Stimulated activated CD4-positive, alpha-beta T cell treated with anti-CD3 and anti-CD28 coated beads, TNF-alpha, amount 100 ng/mL, for 48 hours (primary cell): ENCODE results near the gene MYO7A.

Source experiments
- DNase-seq, 3 donors: peaks; one replicate each; pipeline ENCODE4 v3.0.0-alpha.2; 2020; ENCODE audit warnings: low read depth in 3 of 3

Gene MYO7A

GRCh38 chr11:77165066-77165465, 37.0 kb downstream of the MYO7A start:
- no peak for DNase-seq

DNA sequence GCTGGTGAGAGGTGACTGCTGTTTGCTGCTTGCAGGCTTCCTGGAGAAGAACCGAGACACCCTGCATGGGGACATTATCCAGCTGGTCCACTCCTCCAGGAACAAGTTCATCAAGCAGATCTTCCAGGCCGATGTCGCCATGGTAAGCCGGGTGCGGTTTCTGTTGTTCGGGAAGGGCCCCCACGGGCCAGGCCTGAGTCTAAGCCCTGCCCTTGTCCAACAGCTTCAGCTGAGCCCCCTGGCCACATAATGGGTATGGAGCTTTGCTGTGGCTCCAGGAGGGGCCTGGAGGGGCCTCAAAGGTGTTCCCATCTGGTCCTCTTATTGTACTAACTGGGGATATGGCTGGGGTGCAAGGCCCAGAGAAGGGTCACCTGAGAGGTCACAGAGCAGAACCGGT, 38.0 kb downstream of the MYO7A start:
- DNase-seq: no peak

GRCh38 chr11:77167111-77167626, 39.1 kb downstream of the MYO7A start:
- no peak for DNase-seq

- DNase-seq: no peak
Measured at GRCh38 chr11:77167791-77168190, 39.7 kb downstream of the MYO7A start.

GRCh38 chr11:77170107-77170506, 42.1 kb downstream of the MYO7A start:
- DNase-seq: no peak

- DNase-seq: no peak
Measured at GRCh38 chr11:77171254-77171653, 43.2 kb downstream of the MYO7A start.

DNA sequence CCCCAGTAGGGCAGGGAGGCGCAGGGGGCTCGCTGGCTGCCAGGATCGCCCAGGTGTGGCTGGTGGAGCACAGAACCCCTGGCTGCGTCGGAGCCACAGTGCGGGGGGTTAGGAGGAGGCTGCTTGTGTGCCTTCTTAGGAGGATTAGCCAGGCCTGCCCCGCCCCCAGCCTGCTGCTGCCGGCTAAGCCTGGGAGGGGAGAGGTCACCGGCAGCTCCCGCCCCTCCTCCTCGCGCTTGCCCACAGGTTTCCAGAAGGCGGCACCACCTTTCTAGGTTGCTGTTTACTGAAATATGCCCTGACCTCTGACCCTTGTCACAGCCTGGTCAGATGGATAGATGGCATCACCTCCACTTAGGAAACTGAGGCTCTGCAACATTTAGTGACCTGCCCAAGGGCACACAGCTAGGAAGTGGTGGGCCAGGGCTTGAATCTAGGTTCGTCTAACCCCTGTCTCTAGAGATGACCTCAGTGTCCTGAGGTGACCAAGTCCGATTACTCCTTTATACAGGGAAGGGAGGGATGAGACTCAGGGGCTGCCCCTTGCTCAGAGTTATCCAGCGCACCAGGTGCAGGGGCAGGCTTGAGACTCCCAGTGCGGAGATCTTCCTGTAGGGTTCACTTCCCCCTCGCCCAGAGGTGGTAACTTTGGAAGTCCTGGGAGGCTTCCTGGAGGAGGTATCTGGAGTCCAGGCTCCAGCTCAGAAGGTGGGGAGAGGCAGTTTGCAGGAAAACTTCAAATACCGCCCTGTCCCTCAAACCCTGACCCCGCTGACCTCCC, 44.0 kb downstream of the MYO7A start:
- DNase-seq: no peak

DNA sequence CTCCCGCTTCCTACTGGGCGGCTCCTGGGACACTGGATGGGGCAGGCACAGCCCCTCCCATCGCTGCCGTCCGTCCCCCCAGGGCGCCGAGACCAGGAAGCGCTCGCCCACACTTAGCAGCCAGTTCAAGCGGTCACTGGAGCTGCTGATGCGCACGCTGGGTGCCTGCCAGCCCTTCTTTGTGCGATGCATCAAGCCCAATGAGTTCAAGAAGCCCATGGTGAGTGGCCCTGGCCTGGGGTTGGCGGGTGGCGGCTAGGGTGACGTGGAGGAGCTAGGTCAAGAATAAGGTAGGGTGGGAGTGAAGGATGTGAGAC, 44.6 kb downstream of the MYO7A start:
- no peak for DNase-seq

DNA sequence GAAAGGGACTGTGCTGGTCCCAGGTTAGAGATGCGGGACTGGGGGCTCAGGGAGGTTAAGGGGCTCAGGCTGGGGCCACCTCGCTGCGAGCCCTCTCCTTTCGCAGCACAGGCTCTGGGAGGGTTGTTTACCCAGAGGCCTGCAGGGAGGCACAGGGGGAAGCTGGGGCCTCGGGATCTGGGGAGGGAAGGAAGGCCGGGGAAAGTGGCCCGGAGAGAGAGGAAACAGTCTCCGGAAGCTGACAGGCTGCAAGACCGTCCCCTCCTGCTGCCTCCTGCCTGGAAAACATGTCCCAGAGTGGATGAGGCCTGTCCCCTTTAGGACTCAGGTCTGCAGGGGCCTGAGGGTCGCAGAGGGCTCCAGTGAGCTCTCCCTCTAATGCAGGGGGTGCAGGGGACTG, 45.4 kb downstream of the MYO7A start:
- no peak for DNase-seq

GRCh38 chr11:77174559-77174958, 46.5 kb downstream of the MYO7A start:
- no peak for DNase-seq

DNA sequence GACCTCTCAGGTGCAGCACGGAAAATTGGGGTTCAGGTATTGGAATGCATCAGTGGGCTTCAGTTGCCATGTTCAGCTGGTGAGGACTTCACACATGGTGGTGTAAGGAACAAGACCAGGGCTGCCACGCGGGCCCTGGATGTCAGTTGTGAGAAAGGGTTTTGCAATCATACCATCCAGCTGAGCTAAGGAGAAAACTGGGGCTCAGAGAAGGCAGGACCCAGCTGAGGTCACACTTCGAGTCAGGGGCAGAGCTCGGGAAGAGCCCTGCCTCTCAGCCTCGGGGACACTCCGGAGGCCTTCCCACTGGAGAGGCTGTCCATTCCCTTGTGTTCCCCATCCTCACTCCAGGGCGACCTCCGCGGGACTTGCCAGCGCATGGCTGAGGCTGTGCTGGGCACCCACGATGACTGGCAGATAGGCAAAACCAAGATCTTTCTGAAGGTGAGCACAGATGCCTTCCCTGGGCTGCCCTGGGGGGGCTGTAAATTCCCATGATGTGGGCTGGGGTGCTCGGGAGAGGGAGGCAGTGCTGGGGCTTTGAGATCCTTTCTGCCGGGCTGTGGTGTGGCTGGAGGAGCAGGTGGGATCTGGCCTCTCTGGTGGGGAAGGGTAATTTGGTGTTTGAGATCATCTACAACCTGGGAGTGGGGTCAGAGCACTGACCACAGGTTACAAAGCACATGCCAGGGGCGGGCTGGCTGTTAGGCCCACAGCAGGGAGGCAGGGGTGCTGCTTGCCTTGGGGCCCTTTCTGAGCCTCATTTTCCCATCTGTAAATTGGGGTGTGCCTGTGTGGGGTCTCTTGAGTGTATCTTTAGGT, 47.2 kb downstream of the MYO7A start:
- no peak for DNase-seq

- DNase-seq: no peak
Measured at GRCh38 chr11:77175869-77176539, 48.0 kb downstream of the MYO7A start.

DNA sequence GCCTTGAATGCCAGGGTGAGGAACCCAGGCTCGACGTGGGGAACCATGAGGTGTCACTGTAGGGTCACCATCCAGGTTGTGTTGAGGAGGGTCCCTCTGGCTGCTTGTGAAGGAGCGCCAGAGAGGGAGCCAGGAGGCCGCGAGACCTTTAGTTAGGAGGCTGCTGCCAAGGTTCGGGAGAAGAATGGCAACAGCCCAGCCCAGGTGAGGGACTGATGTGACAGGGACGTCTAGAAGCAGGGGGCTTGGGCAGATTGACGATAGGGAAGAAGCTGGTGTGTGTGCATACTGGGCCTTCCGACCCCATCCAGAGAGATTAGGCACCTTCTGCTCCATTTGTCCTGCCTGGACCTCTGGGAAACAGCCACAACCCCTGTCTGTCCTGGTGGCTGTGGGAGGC, 49.0 kb downstream of the MYO7A start:
- DNase-seq: no peak

DNA sequence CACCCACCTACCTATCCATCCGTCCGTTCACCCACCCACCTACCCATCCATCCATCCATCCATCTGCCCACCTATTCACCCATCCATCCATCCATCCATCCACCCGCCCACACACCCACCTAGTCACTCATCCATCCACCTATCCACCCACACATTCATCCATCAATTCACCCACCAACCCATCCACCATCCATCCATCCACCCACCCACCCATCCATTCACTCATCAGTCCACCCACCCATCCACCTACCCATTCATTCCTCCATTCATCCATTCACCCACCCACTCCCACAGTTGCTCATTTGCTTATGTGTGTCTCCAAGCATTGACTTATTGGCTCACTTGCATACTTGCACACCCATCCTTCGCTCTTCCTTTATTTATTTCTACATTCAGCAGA, 50.1 kb downstream of the MYO7A start:
- no peak for DNase-seq

GRCh38 chr11:77179048-77179447, 51.0 kb downstream of the MYO7A start:
- DNase-seq: no peak

GRCh38 chr11:77179681-77180080, 51.6 kb downstream of the MYO7A start:
- DNase-seq: no peak

GRCh38 chr11:77180346-77180745, 52.3 kb downstream of the MYO7A start:
- DNase-seq: no peak

DNA sequence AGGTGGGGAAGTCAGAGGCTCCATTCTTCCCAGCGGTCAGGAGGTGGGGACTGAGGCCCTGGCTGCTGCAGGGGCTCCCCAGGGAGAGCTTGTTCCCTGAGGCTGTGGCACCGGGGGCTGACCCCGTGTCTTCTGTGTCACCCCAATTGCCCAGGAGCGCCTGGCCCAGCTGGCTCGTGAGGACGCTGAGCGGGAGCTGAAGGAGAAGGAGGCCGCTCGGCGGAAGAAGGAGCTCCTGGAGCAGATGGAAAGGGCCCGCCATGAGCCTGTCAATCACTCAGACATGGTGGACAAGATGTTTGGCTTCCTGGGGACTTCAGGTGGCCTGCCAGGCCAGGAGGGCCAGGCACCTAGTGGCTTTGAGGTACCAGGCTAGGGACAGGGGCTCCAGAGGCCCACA, 53.2 kb downstream of the MYO7A start:
- DNase-seq: no peak

DNA sequence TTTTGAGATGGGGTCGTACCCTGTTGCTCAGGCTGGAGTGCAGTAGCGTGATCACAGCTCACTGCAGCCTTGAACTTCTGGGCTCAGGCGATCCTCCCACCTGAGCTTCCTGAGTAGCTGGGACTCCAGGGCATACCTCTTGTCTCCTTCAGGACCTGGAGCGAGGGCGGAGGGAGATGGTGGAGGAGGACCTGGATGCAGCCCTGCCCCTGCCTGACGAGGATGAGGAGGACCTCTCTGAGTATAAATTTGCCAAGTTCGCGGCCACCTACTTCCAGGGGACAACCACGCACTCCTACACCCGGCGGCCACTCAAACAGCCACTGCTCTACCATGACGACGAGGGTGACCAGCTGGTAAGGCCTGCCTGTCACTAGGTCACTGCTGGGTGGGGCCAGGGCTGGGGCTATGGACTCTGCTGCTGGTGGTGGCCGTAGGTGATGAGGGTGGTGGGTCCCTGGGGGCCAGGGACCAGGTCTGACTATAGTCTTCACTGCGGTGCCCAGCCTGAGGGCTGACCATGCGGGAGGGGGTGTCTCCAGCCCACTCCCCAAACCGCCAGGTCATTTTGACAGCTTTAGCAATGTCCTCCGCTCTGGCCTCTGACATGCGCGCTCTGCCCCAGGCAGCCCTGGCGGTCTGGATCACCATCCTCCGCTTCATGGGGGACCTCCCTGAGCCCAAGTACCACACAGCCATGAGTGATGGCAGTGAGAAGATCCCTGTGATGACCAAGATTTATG, 53.9 kb downstream of the MYO7A start:
- DNase-seq: no peak

- no peak for DNase-seq
Measured at GRCh38 chr11:77182542-77183430, 54.7 kb downstream of the MYO7A start.

DNA sequence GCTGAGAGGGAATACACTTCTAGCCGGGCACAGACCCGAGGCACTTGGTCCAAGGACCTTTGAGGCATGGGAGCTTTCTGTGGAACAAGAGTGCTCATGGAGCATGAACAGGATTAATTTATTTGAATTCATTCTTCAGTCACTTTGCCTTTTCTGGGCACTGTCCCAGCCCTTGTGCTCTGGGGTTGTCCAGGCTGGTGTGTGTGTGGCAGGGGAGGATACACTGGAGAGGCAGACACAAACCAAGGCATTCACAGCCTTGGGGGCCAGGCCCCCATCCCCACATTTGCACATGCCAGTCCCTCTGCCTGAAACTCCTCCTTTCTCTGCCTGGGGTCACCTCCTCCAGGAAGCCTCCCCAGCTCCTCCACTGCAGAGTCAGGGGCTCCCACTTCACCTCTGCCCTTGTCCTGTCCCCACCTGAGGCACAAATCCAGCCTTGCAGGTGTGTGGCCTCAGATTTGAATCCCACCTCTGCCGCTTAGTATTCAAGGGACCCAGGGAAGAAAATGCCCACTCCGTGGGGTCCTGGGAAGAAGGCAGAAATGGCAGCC, 55.5 kb downstream of the MYO7A start:
- DNase-seq: no peak
